Measurements from ENCODE around the gene CAMK2B. TPM values are rescaled to one million over a fixed set of nuclear protein-coding genes. Genes with fewer than 3 reads are reported as not detected.

CAMK2B gene
- total RNA-seq, 4 donors from 2014 or later: 35.3 to 64.8 (median 46.0) TPM

DNA sequence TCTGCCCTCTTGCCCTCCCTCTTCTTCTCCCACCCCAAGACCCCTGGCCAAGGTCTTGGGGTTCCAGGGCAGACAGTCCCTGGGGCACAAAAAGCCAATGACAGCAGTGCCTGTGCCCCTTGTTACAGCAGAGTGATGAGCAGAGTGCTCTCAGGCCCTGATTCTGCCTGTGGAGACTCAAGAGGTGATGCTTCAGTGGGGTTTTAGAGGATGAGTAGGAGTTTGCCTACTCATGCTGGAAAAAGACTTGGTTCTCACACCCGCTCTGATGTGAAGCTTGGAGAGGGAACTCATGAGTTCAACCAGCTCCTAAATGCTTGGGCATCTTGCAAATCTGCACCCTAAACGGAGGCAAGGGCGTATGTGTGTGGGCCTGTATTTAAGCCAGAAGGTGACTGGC lies 58.2 kb downstream of the CAMK2B start:
- Histone ChIP-seq H3K27ac (no peak overlapping the region), H3K4me1 (peaks cover 58 to 77% of the 10 kb centered on the region in 2 donors), H3K9me3 (no peaks in the 10 kb centered on the region), H3K4me3 (no peak overlapping the region), H3K36me3 (no peaks in the 10 kb centered on the region), H3K27me3 (no peaks in the 10 kb centered on the region)
- ATAC-seq (no peak), DNase-seq (no peak)
- intact Hi-C loops (cut with DNase I; ENCODE audit: low total_unique reads): no loop called here
- in situ Hi-C loops (cut with MboI; ENCODE audit: low sequenced_read_pairs in 4 of 4): no loop called here
- TF ChIP-seq CTCF (IDR thresholded peaks at IDR 0.05 in 4 of 5, conservative IDR thresholded peaks at IDR 0.05 in 1 of 5) (no peak), POLR2A (IDR thresholded peaks at IDR 0.05) (no peak)

DNA sequence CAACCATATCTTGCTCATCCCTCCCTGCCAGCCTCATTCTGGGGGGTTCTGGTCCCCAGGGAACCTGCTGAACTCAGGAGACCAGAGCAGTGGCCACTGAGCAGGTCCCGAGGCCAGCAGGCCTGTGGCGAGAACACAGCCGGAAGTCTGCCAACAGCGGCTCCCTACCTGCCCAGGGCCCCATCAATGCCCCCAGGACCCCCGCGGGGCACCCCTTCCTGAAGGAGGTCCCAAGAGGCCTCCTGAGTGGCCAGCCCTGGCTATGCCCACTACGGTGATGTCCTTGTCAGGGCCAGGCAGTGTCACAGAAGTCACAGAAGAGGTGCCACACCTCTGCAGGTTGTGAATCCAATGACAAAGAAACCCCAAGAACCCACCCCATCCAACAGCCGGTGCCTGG lies 58.9 kb downstream of the CAMK2B start:
- Histone ChIP-seq H3K27ac (peak overlapping the region in 2 of 4 donors; percentile 24 to 26), H3K27me3 (no peaks in the 10 kb centered on the region)
- in situ Hi-C loops (cut with MboI; ENCODE audit: low sequenced_read_pairs in 4 of 4): no loop called here

GRCh38 chr7:44265728-44266127 lies 59.7 kb downstream of the CAMK2B start:
- H3K9me3 ChIP-seq: no peaks in the 10 kb centered on the region
- no peaks in the 10 kb centered on the region for H3K36me3 ChIP-seq
- H3K4me3 ChIP-seq: no peak overlapping the region
- TF ChIP-seq CTCF (IDR thresholded peaks at IDR 0.05 in 4 of 5, conservative IDR thresholded peaks at IDR 0.05 in 1 of 5) (no peak), POLR2A (IDR thresholded peaks at IDR 0.05) (no peak)
- ATAC-seq (peak in 1 of 2 donors; percentile 43), DNase-seq (no peak)
- intact Hi-C loops (cut with DNase I; ENCODE audit: low total_unique reads): no loop called here
- peak overlapping the region; percentile 3 to 37 (median 25) for H3K27ac ChIP-seq
- H3K27me3 ChIP-seq: no peaks in the 10 kb centered on the region
- in situ Hi-C loops (cut with MboI; ENCODE audit: low sequenced_read_pairs in 4 of 4): no loop called here
- H3K4me1 ChIP-seq: peaks cover 57 to 65% of the 10 kb centered on the region in 2 donors

More for the DNA sequence above, 58.9 kb downstream of the CAMK2B start:
- Histone ChIP-seq H3K4me3 (no peak overlapping the region), H3K9me3 (no peaks in the 10 kb centered on the region), H3K4me1 (peaks cover 62 to 71% of the 10 kb centered on the region in 2 donors), H3K36me3 (no peaks in the 10 kb centered on the region)
- ATAC-seq (no peak), DNase-seq (no peak)
- TF ChIP-seq POLR2A (IDR thresholded peaks at IDR 0.05): no peak
- TF ChIP-seq CTCF (IDR thresholded peaks at IDR 0.05 in 4 of 5, conservative IDR thresholded peaks at IDR 0.05 in 1 of 5): no peak
- intact Hi-C loops (cut with DNase I; ENCODE audit: low total_unique reads): no loop called here

- ATAC-seq (no peak), DNase-seq (no peak)
- H3K4me3 ChIP-seq: no peak overlapping the region
- no peaks in the 10 kb centered on the region for H3K9me3 ChIP-seq
- no peaks in the 10 kb centered on the region for H3K36me3 ChIP-seq
- peaks cover 64 to 65% of the 10 kb centered on the region in 2 donors for H3K4me1 ChIP-seq
- no peaks in the 10 kb centered on the region for H3K27me3 ChIP-seq
- no peak overlapping the region for H3K27ac ChIP-seq
- no peak for TF ChIP-seq POLR2A (IDR thresholded peaks at IDR 0.05)
- TF ChIP-seq CTCF (IDR thresholded peaks at IDR 0.05 in 4 of 5, conservative IDR thresholded peaks at IDR 0.05 in 1 of 5): no peak
- intact Hi-C loops (cut with DNase I; ENCODE audit: low total_unique reads): no loop called here
- in situ Hi-C loops (cut with MboI; ENCODE audit: low sequenced_read_pairs in 4 of 4): no loop called here
Measured at GRCh38 chr7:44264221-44264931, 61.0 kb downstream of the CAMK2B start.

Data from gastrocnemius medialis (tissue), 4 donors.